Thyroid gland (tissue), 4 donors: ENCODE measurements around the gene TMEM217. TPM values are rescaled to one million over a fixed set of nuclear protein-coding genes. Genes with fewer than 3 reads are reported as not detected.
A peak's percentile ranks its signal among the peaks of the same experiment; 100 is the strongest.
"Not testable (repeated sequence)": the region's sequence is repeated elsewhere in the genome, so short reads cannot be mapped to it uniquely, and the experiment has no call there.

Experiments used
- DNase-seq, 2 donors: peaks; one replicate each; pipeline ENCODE4 v3.0.0-alpha.2; 2019
- H3K27ac ChIP-seq, 3 donors: fragments of 200-600 bp; sonication (generic); 1 replicate in 2 of 3; 2 replicates in 1 of 3; pipeline ENCODE4 v1.5.1; 2016 to 2019; ENCODE audit warnings: mild to moderate bottlenecking in 1 of 3, moderate library complexity in 1 of 3
- H3K27me3 ChIP-seq: fragments of 200-600 bp; sonication (generic); one replicate; pipeline ENCODE4 v1.5.1; 2019
- H3K36me3 ChIP-seq, 2 donors: fragments of 200-600 bp; sonication (generic); one replicate each; pipeline ENCODE4 v1.5.1; 2016 to 2019
- H3K4me1 ChIP-seq, 2 donors: fragments of 200-600 bp; sonication (generic); one replicate each; pipeline ENCODE4 v1.5.1; 2017 to 2019
- H3K4me3 ChIP-seq, 3 donors: fragments of 200-600 bp; sonication (generic); replicated peaks in 1 of 3; 1 replicate in 2 of 3; 2 replicates in 1 of 3; pipeline ENCODE4 v1.5.1; 2016; ENCODE audit warnings: mild to moderate bottlenecking in 1 of 3
- H3K9me3 ChIP-seq: fragments of 200-600 bp; sonication (generic); one replicate; pipeline ENCODE4 v1.5.1; 2017
- POLR2A ChIP-seq, 2 donors: fragments of 450-650 bp; IDR thresholded peaks; one replicate each; pipeline ENCODE4 v1.6.1; 2017; ENCODE audit warnings: antibody characterized with exemption in 2 of 2, mild to moderate bottlenecking in 2 of 2, moderate library complexity in 1 of 2
- WGBS, 2 donors: methylation state at CpG; one replicate each; pipeline ENCODE4 v1.1.5; 2017; 5-methylcytosine and 5-hydroxymethylcytosine counted together
- intact Hi-C: fragments of 100-400 bp; cut with DNase I; formaldehyde crosslinking; loops from one replicate; pipeline ENCODE4 v1.15.1; 2023
- total RNA-seq, 4 donors: library from RNA; depleted of rRNA; stranded (reverse); fragments of >200 nt; gene quantifications; one replicate each; pipeline ENCODE4 v1.2.3, GENCODE V29; 2016
- TF ChIP-seq, protein P1 (sequence below), 6 experiments: fragments of 200-600 bp in 3 of 6; fragments of 450-650 bp in 3 of 6; sonication (generic) in 3 of 6; IDR thresholded peaks; one replicate each; pipeline ENCODE4 v1.5.1; 2016 to 2019; ENCODE audit warnings: antibody characterized with exemption in 6 of 6, mild to moderate bottlenecking in 2 of 6, inconsistent platforms in 1 of 6, moderate library complexity in 1 of 6

TMEM217 gene
- total RNA-seq, result 1 to 10 TPM in 2 of 4 donors, under 1 TPM in 1, not detected in 1; 0.22 to 3.8 (median 1.0) TPM

DNA sequence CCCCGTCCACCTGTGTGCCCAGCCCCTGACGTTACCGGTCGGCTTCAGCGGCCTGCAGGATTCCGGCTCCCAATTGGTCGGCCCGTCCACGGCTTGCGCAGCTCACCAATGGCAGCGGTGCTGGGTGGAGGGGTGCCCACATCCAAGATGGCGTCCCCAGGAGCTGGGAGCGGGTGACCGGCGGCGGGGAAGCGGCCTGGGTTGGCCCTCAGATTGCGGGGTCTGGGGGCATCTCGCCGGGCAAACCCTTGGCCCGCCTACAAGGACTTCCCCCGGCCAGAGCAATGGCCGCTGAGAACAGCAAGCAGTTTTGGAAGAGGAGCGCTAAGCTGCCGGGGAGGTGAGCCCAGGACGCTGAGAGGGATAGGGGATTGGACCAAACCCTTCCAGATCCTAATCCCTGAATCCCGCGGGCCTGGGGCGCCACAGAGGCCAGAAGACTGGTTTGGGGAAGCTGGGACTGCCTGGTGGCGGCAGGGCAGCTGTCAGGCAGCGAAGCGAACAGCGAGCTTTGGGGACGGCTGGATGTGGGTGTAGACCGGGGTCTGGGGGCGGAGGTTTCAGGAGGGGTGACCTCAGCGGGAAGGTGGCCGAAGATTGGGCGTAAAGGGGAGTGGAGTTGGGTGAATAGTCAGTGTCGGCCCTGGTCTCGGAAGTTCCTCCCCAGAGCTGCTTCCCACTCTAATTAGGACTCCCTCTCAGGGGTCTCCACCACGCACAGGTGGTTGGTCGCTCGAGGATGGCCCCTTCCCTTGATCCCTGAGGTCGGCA lies at the start of gene TMEM217, which contains the start of gene TBC1D22B:
Gene TMEM217 (minus strand): TSS at position 511 of the 771 bp plus-strand sequence. CDS start 39,114 bp downstream, outside the sequence.
Gene TBC1D22B (plus strand): TSS at position 139 of the 771 bp plus-strand sequence. CDS start 146 bp downstream, at position 285.
- peak; percentile 98 to 99 for DNase-seq
- Histone ChIP-seq H3K27ac (peak within 1 kb of the TSS; percentile 82 to 88 (median 86)), H3K9me3 (no peaks in the 10 kb centered on the region), H3K4me1 (peaks cover 13 to 17% of the 10 kb centered on the region in 2 donors), H3K4me3 (peak within 1 kb of the TSS; percentile 58 to 92 (median 68)), H3K36me3 (no peaks in the 10 kb centered on the region), H3K27me3 (no peaks in the 10 kb centered on the region)
- intact Hi-C loops, result no loop called here
- TF ChIP-seq, protein P1, sequence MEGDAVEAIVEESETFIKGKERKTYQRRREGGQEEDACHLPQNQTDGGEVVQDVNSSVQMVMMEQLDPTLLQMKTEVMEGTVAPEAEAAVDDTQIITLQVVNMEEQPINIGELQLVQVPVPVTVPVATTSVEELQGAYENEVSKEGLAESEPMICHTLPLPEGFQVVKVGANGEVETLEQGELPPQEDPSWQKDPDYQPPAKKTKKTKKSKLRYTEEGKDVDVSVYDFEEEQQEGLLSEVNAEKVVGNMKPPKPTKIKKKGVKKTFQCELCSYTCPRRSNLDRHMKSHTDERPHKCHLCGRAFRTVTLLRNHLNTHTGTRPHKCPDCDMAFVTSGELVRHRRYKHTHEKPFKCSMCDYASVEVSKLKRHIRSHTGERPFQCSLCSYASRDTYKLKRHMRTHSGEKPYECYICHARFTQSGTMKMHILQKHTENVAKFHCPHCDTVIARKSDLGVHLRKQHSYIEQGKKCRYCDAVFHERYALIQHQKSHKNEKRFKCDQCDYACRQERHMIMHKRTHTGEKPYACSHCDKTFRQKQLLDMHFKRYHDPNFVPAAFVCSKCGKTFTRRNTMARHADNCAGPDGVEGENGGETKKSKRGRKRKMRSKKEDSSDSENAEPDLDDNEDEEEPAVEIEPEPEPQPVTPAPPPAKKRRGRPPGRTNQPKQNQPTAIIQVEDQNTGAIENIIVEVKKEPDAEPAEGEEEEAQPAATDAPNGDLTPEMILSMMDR (IDR thresholded peaks at IDR 0.05), result no peak
- peak; percentile 31 to 92 for TF ChIP-seq POLR2A (IDR thresholded peaks at IDR 0.05)
- 0% methylated on average over 25 to 38 of the region's 45 CpGs for WGBS, 2 donors

DNA sequence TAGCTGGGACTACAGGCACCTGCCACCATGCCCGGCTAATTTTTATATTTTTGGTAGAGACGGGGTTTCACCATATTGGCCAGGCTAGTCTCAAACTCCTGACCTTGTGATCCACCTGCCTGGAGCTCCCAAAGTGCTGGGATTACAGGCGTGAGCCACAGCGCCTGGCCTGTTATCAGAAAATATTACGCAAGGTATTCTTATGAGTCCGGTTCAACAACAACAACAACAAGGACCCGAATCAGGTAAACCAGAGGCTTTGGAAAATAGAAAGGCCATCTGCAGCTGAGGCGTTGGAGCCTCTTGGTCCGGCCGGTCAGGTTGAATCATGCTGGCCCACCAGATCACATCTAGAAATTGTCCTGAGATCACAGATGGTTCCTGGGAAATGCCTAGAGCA lies 49.5 kb upstream of the TMEM217 start:
- H3K4me1 ChIP-seq, result peaks cover 8 to 11% of the 10 kb centered on the region in 2 donors
- H3K4me3 ChIP-seq, intact Hi-C loops, H3K36me3 ChIP-seq, DNase-seq, H3K9me3 ChIP-seq, H3K27ac ChIP-seq, H3K27me3 ChIP-seq: not testable (repeated sequence)
- WGBS, 2 donors, result 90 to 96% methylated on average over 10 of the region's 10 CpGs

DNA sequence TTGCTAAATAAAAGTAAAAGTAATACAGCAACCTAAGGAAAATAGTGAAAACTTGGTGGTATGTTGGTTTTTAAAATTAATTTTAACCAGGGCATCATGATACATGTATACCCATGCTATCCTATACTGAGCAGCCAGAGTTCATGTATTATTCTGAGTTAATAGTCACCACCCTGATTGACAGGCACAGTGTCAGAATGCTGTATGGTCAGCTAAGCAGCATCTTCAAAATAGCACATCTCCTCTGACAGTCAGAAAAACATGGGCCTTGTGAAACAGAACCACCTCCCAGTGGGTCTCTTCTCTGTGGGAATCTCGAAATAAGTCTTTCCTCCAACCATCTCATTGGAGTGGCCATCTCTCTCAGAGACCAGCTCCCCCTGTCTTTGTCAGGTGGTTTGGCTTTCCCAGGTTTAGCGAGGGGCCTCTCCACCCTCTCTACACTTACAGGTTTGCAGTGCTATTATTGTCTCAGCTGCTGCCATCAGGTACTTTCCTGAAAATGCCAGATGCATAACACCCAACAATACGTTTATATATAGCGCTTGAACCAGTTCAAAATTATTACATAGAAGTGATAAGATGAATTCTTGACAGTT lies 48.8 kb upstream of the TMEM217 start:
- no peaks in the 10 kb centered on the region for H3K9me3 ChIP-seq
- H3K27me3 ChIP-seq, result no peaks in the 10 kb centered on the region
- TF ChIP-seq POLR2A (IDR thresholded peaks at IDR 0.05), result no peak
- TF ChIP-seq, protein P1 (IDR thresholded peaks at IDR 0.05), result no peak
- no peak for DNase-seq
- no peak overlapping the region for H3K27ac ChIP-seq
- H3K4me1 ChIP-seq, result peaks cover 8 to 11% of the 10 kb centered on the region in 2 donors
- peaks cover 3 to 4% of the 10 kb centered on the region in 2 donors for H3K36me3 ChIP-seq
- H3K4me3 ChIP-seq, result no peak overlapping the region
- intact Hi-C loops, result no loop called here
- WGBS, 2 donors, result 96 to 97% methylated on average over 4 of the region's 4 CpGs

DNA sequence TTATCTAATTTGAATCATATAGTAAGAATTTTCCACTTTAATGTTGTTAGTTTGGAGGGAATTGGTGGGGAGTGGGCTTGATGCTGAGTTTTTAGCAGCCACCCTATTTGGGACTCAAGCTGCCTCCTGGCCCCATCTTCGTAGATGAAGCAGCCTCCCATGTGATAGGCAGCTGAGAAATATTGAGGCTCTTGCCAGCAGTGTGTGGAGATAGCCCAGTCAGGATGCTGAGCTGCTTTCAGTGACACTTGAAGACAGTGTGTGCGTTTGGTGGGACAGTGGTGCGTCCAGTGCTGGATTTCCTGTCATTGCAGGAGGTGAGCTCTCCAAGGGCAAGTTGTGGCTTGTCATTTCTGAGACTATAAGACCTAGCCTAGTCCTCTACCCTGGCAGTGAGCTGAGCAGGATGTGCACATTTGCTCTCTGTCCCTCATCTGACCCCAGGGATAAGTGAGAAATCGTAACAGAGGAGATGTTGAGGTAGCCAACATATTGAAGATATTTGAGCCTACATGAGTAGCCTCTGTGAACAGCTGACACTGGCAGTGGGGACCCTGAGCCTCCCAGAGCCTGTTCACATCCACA lies 48.0 kb upstream of the TMEM217 start:
- Histone ChIP-seq H3K27ac (no peak overlapping the region), H3K4me3 (no peak overlapping the region), H3K9me3 (no peaks in the 10 kb centered on the region), H3K27me3 (no peaks in the 10 kb centered on the region), H3K36me3 (peaks cover 3 to 4% of the 10 kb centered on the region in 2 donors), H3K4me1 (peaks cover 8 to 11% of the 10 kb centered on the region in 2 donors)
- DNase-seq, result no peak
- TF ChIP-seq, protein P1 (IDR thresholded peaks at IDR 0.05), result no peak
- no peak for TF ChIP-seq POLR2A (IDR thresholded peaks at IDR 0.05)
- intact Hi-C loops, result no loop called here
- 94% methylated on average over 4 of the region's 4 CpGs for WGBS, 2 donors

DNA sequence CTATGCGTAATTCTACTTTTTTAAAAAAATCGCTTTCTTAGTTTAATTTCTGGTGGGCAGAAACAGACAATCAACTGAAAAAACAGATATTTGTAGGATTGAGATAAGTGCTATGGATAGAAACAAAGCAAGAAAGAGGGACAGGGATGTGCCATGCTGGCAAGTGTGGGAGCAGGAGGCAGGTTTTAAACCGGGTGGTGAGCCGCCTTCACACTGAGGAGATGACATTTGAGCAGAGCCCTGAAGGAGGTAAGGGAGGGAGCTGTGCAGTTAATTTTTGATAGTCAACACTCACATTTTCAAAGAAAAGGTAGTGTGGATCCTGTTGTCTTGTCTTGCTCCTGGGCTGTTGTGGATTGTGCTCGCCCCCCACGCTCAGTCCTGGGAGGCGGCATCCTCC lies 46.8 kb upstream of the TMEM217 start:
- peaks cover 8 to 11% of the 10 kb centered on the region in 2 donors for H3K4me1 ChIP-seq
- WGBS, 2 donors, result 95 to 99% methylated on average over 7 of the region's 7 CpGs
- no peak overlapping the region for H3K27ac ChIP-seq
- no peaks in the 10 kb centered on the region for H3K27me3 ChIP-seq
- no peaks in the 10 kb centered on the region for H3K9me3 ChIP-seq
- no peak for DNase-seq
- TF ChIP-seq, protein P1 (IDR thresholded peaks at IDR 0.05), result no peak
- no peak for TF ChIP-seq POLR2A (IDR thresholded peaks at IDR 0.05)
- H3K36me3 ChIP-seq, result peaks cover 3 to 4% of the 10 kb centered on the region in 2 donors
- intact Hi-C loops, result no loop called here
- no peak overlapping the region for H3K4me3 ChIP-seq
